EL (cell line): ENCODE results near the gene GNAL.
A peak's percentile ranks its signal among the peaks of the same experiment; 100 is the strongest.

ENCODE experiments used
- DNase-seq: peaks from one replicate; pipeline ENCODE4 v3.0.0-alpha.2; 2016

GNAL gene

DNA sequence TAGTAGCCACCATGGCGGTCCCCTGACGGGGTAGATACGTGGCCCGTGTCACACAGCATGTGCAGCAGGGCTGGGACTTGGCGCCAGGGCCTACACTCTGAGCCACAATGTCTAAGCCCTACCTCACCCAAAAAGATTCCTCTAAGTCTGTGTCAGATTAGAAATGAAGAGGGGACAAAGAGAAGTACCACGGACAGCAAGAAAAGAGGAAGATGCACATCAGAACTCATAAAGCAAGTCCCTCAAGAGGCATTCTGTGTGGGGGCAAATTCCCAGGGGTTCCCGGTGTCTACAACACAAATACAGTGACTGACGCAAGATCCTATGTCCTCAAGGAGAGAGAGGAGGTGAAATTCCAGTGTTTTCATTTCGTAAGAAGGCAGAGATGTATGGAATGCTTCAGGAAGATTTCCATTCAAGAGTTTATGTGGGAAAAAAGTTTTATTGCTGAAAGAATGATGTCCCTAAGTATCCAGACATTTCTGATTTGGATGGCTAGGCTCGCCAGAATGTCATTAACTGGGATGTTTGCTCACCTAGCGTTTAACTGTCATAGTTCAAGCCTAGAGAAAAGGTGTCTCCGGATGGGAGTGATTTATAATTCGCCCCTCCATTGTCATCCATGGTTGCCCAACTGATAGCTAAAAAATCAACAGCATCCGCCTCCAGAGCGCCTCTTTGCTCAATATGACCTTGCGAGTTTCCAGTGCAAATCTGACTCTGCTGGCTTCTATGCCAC, 86.5 kb downstream of the GNAL start:
- no peak for DNase-seq

DNA sequence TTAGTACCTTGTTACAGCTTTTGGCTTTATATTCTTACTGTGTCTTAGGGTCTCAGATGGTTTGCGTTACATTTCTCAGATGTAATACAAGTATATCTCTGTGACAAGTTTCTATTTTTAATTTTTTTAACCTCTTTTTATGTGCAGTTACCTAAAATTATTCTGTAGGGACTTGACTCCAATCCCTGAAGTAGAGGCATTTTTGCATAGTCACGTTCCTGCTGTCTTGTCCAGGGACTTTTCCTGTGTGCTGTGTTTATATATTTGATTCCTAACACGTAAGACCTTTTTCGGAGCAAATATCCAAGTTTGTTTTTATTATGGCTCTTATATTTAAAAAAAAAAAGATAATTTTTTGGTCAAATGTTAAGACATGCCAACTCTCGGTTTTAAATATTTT, 91.0 kb downstream of the GNAL start:
- DNase-seq, result no peak

DNA sequence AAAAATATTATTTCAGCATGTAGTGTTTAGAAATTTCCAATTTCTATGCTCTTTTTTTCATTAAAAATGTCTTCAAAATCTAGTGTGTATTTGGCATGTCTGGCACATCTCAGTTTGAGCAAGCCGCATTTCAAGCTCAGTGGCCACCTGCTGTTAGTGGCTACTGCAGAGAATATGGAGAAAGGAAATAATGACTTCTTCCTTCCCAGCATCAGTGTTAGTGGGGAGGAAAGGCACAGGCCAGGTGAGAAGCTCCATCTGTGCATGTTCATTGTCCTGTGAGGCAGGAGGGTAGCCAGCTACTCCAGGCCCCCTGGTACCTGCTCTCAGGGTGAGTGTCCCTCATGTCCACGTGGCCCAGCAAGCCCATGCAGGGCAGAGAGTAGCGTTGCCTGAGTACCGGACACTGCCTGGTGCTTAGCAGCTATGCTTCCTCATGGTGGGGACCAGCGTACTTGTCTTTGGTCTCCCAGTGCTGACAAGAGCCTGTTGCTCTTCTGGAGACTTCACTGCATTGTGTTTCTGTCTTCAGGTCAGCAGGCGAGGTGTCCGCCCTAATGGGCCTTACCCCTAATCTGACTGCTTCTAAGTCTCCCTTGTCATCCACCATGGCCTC, 94.8 kb downstream of the GNAL start:
- DNase-seq, result no peak

DNA sequence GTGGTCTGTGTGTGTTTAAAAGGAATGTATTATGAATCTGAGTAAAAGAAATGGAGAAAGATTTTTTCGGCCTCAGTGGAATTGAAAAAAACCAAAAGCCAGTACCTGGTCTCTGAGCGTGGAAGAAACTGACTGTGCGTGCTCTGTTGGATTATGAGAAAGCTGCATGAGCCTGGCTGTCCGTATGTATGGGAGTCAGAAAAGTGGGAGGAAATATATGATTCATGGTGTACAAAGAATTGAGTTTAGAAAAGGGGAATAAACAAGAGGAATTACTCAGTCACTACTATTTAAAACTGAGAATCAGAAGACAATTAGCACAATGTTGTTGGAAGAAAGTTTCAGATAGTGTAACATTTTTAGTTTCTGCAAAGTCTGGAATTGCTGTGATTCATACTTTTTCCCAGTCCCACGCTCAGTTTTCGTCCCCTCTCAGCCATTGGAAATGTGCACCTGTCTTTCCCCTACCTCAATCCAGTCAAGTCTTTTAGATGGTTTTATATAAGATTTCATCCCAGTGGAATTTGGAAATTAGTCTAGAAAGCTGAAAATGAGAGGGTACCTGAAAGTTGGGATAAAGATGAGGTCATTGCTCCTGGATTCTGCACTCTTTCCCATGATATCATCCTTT, 95.7 kb downstream of the GNAL start:
- DNase-seq, result no peak

DNA sequence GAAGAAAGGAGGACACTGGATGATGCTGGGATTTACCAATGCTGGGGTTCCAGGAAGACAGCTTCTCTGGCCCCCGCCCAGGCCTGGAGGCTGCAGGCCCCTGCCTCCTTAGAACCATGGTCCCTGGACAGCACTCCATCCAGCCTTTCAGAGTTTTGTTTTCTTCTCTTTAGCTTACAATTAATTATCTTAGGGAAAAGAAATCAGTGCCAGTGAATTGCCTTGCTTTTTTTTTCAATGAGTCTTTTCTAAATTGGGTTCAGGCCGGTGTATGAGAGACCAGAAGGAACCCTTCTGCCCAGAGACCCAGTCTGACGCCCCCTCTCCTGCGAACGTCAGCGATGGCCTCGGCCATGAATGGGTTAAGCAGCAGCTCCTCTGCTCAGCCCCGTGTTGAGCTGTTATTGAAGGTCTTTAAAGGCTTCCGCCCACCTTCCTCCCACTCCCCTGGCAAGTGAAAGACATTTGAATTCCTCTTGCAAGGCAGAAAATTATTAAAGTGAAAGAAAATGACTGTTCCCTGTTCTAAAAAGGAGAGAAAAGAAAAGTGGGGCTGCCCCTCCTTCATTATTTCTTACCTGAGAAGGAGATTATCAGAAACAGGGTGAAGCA, 96.5 kb downstream of the GNAL start:
- DNase-seq, result no peak

DNA sequence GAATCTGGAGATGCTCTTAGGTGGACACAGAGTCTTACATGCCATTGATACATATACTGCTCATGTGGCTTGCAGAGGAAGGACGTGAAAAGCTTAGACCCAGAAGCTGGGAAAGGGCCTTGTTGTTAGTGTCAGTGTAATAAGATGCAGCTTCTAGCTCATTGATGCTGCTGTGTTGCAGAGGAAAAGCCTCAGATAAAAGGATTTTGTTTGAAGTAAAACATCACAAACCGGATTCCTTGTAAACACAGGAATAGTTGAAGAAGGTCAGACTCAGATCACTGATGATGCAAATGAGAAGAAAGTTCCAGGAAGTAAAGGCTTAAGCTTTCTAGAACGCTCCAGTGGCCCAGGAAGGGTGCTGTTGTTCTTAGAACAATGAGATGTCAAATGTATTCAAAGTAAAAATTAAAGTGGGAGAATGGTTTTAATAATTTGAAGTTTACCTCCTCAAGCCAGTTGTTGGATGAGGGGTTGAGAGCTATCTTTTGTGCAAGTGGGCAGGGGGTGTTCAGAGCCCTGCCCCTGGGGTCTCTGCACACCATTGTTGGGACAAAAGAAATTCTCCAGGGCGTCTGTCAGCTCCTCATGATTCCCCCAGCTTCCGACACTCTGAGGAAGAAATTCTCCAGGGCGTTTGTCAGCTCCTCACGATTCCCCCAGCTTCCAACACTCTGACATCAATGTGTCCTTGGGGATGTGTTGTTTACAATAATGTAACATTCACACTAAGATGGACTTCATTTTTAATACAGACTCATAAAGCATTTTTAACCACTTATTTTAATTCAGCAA, 100.8 kb downstream of the GNAL start:
- no peak for DNase-seq

DNA sequence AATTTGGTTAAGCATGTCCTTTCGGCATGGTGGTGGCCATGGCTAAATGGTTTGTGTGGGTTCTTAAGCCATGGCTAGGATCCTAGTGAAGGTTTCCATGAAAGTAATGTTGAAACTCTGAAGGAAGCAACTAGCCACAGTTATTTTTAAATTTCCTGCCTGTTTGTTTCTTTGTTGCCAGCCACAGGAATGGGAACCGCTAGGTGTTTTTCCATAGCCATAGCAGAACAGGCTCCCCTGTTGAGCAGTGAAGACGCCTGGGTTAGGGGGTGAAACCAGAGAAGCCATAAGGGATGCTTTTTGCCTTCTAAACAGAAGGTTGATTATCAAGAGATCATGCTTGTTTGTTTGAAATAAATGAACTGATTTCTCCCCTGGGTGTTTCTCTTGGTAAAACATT, 102.1 kb downstream of the GNAL start:
- DNase-seq, result no peak

DNA sequence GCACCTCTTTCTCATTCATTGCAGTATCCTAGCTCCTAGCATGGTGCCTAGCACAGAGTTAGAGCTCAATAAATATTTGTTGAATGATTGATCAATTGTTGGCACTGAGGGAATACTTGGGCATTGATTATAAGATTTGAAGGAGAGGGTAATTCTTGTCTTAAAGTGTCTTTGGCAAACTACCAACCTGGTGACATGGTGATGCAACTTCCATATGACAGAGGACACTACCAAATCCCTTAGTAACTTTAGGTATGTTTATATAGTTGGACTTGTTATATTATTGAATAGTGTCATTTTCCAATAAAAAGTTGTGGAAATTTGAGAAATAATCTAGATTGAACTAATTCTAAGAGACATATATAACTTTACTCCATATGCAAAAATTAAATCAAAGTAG, 103.6 kb downstream of the GNAL start:
- DNase-seq, result no peak

DNA sequence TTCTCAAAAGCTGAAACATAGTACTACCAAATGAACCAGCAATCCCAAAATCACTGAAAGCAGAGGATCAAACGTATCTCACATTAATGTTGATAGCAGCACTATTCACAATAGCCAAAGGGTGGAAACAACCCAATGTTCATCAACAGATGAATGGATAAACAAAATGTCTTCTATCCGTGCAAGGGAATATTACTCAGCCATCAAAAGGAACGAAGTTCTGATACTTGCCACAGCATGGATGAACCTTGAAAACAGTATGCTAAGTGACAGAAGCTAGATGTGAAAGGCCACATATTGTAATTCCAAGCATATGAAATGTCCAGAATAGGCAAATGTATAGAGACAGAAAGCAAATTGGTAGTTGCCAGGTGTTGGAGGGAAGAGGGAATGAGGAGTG, 105.1 kb downstream of the GNAL start:
- no peak for DNase-seq

DNA sequence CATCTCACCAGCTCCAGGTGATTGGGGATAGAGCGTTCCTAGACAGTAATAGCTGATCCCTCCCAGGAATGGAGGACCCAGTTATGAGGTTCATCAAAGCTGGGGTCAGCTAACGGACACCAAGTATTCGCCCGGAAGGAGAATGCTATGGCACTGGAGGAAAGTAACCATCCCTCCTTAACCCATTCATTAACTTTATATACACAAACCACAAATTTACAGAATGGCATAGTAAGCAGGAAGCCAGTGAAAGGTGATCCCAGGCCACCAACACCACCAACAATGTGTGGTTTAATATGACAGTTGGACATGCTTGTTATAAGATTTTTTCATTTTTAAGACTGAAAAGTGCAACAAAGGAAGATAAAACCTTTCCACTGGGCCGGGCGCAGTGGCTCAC, 106.9 kb downstream of the GNAL start:
- DNase-seq, result no peak

DNA sequence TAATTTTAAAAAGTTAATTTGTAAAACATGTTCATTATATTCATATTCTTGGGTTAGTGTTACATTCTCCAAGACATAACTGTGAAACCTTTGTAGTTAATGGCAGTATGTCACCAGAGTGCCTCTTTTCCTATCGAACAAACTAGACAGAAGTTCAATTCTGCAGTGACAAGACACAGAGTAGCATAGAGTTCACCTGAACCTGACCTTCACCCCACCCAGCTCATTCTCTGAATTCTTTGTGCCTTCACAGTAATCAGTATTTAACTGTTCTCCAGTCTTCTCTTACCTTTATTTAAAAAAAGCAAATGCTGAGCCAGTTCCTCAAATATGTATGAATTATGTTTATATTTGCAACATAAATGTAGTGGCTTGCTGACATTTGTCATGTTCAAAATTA, 109.2 kb downstream of the GNAL start:
- no peak for DNase-seq

DNA sequence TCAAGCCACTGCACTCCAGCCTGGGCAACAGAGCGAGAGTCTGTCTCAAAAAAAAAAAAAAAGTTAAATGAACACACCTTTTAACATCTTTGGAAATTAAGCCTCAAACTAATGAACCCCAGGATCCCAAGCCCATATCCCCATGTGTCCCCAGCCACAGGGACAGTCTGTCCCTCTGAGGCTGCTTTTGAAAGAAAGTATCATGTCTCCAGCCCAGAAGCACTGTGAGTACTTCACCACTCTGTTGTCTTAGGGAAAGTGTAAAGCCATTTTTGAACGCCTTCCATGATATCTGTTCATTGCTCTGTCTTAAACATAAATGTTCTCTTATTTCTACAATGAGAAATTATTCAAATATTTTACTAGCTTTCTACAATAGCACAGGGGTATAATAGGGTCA, 110.0 kb downstream of the GNAL start:
- no peak for DNase-seq

DNA sequence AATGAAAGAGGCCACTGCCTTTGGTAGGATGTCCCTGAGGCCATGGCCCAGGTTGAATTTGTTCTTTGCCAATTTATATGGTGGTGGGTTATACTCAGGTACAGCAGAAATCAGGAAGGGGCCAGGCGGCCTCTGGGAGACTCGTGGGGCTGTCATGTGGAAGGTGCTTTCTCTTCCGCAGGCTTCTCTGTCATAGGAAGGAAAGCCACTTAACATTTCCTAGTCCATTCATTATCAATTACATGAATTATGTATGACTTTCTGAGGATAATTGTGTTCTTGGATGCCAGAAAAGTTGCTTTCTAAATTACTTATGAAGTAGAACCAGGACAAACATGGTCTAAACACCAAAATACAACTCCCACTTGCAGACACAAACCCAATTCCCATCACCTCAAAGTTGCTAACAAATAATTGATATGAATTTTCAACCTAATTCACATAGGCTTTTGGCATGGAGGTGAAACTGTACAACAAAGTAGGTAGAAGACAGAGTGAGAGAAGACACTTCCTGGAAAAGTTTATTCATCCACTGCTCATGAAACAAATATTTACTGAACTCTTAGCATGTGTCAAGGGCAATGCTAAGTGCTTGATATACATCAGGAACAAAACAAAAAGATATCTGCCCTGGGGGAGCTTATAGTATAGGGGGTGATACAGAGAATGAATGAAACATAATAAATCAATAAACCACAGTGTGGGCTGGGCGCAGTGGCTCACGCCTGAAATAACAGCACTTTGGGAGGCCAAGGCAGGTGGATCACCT, 111.7 kb downstream of the GNAL start:
- DNase-seq, result no peak

DNA sequence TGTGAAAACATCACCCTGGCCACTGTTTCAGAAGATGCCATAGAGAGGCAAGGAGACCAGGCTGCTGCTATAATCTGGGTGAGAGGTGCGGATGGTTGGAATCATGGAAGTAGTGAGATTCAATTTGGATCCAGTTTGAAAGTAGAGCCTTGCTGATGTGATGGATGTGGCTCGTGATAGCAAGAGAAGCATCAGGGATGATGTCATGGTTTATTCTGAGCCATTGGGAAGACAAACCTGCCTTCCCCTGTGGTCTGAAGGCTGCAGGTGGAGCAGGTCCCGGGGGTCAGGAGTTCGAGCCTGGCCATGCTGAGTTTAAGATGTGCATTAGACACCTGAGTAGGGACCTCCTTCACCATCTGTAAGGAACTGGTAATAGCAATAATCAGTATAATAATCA, 112.5 kb downstream of the GNAL start:
- DNase-seq, result no peak

DNA sequence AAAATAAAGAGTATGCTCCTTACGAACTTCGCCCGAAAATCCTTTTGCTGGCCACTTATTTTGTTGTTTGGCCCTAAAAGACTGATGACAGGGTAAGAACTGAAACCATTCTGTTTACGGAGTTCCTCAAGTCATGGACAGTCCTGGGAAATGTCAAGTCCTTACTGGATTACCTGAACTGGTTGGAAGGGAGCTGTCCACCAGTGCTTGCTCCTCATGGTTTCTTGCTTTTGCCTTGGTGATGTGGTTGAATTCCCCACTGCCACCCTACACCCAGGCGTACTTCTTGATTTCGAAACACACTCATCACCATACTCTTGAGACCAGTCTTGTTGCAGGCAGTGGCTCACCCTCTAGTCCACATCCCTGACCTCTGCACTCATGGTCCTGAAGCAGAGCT, 113.1 kb downstream of the GNAL start:
- no peak for DNase-seq

DNA sequence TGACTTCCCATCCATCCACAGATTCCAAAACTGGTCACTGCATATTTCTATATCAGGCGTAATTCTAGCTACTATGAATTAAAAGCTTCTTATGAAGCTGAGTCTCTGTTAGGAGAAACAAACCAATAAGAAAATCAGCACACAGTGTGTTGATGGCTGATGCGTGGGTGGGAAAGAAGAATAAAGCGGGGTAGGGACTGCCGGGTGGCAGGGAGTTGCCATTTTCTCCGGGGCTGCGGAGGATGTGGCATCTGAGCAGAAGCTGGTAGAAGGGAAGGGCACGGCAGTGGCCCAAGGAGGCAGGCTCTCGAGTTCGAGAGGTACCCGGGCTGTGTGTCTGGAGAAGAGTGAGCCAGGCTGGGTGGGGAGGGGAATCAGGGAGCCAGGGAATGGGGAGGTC, 113.5 kb downstream of the GNAL start:
- DNase-seq, result no peak

DNA sequence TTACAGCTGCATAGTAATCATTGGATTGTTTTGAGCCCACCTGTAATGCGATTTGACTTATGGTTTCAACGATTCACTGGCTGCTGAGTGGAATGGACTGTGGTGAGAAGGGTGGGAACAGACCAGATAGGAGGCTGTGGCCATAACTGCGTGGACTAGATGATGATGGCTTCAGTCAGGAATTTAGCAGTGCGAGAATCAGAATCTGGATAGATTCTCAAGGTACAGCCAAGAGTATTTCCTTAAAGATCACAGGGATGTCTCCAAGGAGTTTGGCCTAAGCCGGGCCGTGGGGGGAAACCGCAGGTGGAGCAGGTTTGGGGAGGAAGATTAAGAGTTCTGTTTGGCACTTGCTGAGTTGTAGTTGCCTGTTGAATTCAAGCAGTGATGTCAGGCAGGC, 118.2 kb downstream of the GNAL start:
- peak; percentile 33 for DNase-seq

DNA sequence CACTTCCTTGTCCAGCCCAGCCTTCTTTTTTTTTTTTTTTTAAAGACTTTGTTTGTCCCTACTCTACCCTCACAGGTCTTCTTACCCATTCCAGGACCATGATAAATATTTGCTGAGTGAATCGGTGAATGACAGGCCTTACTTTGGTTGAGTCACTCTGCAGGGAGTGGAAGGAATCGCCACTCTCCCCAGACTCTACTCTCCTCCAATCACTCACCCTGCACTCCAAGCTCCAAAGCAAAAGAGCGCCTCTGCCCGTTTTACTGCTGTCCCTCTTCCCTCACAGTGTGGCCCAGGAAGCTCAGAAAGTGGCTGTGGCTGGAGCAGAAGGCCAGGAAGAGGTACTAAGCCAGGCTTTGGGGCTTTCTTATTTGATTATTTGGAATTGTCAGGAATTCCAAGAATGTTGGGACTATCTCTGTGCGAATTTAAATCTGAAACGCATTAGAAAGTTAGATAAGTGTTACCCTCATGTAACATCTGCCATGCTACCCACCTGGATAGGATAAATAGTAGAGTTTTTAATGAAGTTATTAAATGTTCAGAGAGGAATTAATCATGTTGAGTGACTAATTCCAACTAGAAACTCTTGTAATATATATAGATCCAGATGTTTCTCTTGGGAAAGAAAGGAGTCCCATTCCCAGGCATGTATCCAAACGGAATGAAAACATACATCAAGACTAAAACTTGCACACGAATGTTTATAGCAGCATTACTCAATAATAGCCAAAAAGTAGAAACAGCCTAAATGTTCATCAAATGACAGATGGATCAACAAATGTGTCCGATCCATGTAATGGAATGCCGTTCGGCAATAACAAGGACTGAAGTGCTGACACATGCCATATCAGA, 119.2 kb downstream of the GNAL start:
- peak; percentile 70 for DNase-seq

DNA sequence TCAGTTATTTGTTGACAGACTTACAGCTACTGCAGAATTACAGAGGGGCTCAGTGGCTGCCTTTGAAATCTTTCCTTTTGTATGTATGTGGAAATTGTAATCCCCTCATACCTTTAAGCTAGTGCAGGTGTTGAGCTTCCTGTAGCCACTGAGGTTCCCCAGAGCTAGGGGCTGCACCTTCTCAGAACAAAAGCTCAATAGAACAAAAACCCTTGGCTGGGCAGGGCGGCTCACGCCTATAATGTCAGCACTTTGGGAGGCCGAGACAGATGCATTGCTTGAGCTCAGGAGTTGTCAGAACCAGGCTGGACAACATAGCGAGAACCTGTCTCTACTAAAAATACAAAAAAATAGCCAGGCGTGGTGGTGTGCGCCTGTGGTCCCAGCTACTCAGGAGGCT, 120.8 kb downstream of the GNAL start:
- DNase-seq, result no peak

DNA sequence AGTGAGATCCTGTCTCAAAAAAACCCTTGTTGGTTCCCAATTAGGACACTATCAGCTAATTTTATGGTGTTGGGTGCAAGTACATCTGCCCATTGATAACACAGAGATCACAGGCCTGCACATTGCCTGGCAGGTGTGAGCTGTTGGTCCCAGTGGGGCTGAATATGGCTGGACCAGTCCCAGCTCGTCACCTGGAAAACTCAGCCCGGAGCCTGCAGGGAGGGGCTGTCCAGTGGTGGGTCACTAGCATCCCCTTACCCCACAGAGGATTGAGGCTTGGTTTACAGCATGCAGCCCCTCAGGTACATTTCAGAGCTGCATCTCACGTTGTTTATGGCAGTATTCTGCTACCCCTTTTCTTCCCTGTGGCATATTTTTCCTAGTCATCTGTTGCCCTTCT, 121.3 kb downstream of the GNAL start:
- DNase-seq, result no peak

DNA sequence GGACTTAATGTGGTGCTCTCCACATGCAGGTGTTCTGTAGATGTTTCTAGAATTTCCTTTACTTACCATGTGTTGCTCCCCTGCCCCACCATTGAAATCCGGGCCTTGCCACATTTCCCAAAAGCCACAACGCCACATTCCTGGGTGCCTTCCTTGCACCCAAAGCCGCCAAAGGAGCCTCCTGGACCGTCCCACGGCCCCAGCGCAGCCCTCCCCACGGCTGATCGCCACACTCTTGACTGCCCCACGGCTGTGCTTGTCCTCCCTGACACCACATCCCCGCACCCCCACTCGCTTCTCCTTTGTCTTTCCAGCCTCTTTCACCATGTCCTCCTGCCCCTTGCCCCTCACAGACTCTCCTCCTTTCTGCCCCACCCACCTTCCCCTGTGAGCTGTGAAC, 121.9 kb downstream of the GNAL start:
- DNase-seq, result no peak

DNA sequence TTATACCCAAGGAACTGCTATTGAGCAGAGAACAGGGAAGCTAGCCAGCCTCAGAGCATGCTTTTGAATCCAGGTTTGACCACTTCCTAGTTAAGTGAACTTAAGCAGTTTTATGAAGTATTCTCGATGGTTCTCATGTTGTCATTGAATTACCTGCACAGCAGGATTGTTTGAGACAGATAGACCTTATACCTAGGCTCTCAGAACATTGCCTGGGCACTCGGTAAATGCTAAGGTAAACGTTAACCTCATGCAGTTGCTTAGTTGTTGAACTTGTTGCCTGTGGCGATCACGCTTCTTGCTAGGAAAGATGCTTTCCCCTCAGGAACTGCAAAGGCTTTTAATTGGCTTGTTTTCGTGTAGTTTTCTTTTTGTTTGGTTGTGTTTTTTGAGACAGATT, 128.2 kb downstream of the GNAL start:
- DNase-seq, result no peak
